ENCODE results near the gene PGS1.

DNA sequence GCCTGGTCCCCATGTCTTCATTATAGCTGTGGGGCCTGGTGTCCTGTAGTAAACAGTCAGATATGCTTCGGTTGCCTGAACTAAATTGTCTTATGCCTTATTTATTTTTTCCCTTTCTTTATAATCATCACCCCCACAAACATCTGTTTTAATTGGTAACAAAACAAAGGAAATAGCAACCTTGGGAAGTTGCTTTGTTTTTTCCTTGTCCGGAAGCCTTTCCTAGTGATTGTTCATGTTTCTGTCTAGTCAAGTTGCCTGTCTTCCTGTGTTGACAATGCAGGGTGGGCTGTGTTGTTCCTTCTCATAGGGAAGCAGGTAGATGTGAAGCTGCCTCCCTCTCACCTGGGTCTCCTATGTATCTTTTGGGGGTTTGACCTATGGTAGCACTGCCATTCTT lies 16.7 kb downstream of the PGS1 start:
- TF ChIP-seq NFYB (IDR thresholded peaks at IDR 0.05; ENCODE audit: insufficient read depth, low read depth, low read length) (no peak), MXI1 (IDR thresholded peaks at IDR 0.05; ENCODE audit: low read depth, low read length) (no peak), MYC (IDR thresholded peaks at IDR 0.05; ENCODE audit: insufficient read depth, insufficient read length, insufficient replicate concordance, low read length, severe bottlenecking) (no peak), SP1 (IDR thresholded peaks at IDR 0.05; ENCODE audit: low read depth, low read length) (no peak), MYB (IDR thresholded peaks at IDR 0.05; ENCODE audit: borderline replicate concordance, low read depth, low read length) (no peak), ZNF274 (IDR thresholded peaks at IDR 0.05; ENCODE audit: insufficient read depth, insufficient read length) (no peak), CHD2 (IDR thresholded peaks at IDR 0.05; ENCODE audit: borderline replicate concordance, low read depth, low read length) (no peak), ATF7 (IDR thresholded peaks at IDR 0.05; ENCODE audit: low read depth) (no peak), ZSCAN29 (IDR thresholded peaks at IDR 0.05) (no peak)
- TF ChIP-seq, protein P1, sequence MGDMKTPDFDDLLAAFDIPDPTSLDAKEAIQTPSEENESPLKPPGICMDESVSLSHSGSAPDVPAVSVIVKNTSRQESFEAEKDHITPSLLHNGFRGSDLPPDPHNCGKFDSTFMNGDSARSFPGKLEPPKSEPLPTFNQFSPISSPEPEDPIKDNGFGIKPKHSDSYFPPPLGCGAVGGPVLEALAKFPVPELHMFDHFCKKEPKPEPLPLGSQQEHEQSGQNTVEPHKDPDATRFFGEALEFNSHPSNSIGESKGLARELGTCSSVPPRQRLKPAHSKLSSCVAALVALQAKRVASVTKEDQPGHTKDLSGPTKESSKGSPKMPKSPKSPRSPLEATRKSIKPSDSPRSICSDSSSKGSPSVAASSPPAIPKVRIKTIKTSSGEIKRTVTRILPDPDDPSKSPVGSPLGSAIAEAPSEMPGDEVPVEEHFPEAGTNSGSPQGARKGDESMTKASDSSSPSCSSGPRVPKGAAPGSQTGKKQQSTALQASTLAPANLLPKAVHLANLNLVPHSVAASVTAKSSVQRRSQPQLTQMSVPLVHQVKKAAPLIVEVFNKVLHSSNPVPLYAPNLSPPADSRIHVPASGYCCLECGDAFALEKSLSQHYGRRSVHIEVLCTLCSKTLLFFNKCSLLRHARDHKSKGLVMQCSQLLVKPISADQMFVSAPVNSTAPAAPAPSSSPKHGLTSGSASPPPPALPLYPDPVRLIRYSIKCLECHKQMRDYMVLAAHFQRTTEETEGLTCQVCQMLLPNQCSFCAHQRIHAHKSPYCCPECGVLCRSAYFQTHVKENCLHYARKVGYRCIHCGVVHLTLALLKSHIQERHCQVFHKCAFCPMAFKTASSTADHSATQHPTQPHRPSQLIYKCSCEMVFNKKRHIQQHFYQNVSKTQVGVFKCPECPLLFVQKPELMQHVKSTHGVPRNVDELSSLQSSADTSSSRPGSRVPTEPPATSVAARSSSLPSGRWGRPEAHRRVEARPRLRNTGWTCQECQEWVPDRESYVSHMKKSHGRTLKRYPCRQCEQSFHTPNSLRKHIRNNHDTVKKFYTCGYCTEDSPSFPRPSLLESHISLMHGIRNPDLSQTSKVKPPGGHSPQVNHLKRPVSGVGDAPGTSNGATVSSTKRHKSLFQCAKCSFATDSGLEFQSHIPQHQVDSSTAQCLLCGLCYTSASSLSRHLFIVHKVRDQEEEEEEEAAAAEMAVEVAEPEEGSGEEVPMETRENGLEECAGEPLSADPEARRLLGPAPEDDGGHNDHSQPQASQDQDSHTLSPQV (IDR thresholded peaks at IDR 0.05), result no peak
- TF ChIP-seq, protein P2, sequence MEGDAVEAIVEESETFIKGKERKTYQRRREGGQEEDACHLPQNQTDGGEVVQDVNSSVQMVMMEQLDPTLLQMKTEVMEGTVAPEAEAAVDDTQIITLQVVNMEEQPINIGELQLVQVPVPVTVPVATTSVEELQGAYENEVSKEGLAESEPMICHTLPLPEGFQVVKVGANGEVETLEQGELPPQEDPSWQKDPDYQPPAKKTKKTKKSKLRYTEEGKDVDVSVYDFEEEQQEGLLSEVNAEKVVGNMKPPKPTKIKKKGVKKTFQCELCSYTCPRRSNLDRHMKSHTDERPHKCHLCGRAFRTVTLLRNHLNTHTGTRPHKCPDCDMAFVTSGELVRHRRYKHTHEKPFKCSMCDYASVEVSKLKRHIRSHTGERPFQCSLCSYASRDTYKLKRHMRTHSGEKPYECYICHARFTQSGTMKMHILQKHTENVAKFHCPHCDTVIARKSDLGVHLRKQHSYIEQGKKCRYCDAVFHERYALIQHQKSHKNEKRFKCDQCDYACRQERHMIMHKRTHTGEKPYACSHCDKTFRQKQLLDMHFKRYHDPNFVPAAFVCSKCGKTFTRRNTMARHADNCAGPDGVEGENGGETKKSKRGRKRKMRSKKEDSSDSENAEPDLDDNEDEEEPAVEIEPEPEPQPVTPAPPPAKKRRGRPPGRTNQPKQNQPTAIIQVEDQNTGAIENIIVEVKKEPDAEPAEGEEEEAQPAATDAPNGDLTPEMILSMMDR (IDR thresholded peaks at IDR 0.05 in 2 of 3, conservative IDR thresholded peaks at IDR 0.05 in 1 of 3; ENCODE audit: control insufficient read depth in 2 of 3, extremely low read depth in 1 of 3, insufficient read depth in 1 of 3, low read depth in 3 of 3, low read length in 3 of 3), result no peak
- TF ChIP-seq, protein P3, sequence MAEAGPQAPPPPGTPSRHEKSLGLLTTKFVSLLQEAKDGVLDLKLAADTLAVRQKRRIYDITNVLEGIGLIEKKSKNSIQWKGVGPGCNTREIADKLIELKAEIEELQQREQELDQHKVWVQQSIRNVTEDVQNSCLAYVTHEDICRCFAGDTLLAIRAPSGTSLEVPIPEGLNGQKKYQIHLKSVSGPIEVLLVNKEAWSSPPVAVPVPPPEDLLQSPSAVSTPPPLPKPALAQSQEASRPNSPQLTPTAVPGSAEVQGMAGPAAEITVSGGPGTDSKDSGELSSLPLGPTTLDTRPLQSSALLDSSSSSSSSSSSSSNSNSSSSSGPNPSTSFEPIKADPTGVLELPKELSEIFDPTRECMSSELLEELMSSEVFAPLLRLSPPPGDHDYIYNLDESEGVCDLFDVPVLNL (IDR thresholded peaks at IDR 0.05; ENCODE audit: low read depth, low read length), result no peak
- TF ChIP-seq, protein P4, sequence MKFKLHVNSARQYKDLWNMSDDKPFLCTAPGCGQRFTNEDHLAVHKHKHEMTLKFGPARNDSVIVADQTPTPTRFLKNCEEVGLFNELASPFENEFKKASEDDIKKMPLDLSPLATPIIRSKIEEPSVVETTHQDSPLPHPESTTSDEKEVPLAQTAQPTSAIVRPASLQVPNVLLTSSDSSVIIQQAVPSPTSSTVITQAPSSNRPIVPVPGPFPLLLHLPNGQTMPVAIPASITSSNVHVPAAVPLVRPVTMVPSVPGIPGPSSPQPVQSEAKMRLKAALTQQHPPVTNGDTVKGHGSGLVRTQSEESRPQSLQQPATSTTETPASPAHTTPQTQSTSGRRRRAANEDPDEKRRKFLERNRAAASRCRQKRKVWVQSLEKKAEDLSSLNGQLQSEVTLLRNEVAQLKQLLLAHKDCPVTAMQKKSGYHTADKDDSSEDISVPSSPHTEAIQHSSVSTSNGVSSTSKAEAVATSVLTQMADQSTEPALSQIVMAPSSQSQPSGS (IDR thresholded peaks at IDR 0.05; ENCODE audit: low read length), result no peak
- TF ChIP-seq, protein P5, sequence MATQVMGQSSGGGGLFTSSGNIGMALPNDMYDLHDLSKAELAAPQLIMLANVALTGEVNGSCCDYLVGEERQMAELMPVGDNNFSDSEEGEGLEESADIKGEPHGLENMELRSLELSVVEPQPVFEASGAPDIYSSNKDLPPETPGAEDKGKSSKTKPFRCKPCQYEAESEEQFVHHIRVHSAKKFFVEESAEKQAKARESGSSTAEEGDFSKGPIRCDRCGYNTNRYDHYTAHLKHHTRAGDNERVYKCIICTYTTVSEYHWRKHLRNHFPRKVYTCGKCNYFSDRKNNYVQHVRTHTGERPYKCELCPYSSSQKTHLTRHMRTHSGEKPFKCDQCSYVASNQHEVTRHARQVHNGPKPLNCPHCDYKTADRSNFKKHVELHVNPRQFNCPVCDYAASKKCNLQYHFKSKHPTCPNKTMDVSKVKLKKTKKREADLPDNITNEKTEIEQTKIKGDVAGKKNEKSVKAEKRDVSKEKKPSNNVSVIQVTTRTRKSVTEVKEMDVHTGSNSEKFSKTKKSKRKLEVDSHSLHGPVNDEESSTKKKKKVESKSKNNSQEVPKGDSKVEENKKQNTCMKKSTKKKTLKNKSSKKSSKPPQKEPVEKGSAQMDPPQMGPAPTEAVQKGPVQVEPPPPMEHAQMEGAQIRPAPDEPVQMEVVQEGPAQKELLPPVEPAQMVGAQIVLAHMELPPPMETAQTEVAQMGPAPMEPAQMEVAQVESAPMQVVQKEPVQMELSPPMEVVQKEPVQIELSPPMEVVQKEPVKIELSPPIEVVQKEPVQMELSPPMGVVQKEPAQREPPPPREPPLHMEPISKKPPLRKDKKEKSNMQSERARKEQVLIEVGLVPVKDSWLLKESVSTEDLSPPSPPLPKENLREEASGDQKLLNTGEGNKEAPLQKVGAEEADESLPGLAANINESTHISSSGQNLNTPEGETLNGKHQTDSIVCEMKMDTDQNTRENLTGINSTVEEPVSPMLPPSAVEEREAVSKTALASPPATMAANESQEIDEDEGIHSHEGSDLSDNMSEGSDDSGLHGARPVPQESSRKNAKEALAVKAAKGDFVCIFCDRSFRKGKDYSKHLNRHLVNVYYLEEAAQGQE (IDR thresholded peaks at IDR 0.05; ENCODE audit: low read depth, low read length), result no peak
